ENCODE measurements around the gene SWT1. TPM values are rescaled to one million over a fixed set of nuclear protein-coding genes. Genes with fewer than 3 reads are reported as not detected.

SWT1 gene
- total and polyA plus RNA-seq, 10 donors, result 1.3 to 12.8 (median 6.6) TPM

- intact Hi-C loops (cut with DNase I; ENCODE audit: low total_unique reads), result no loop called here
- no peak overlapping the region for H3K4me3 ChIP-seq
- no peak for DNase-seq
- no peaks in the 10 kb centered on the region for H3K27me3 ChIP-seq (replicated peaks in 1 of 7)
- no peaks in the 10 kb centered on the region for H3K4me1 ChIP-seq
- TF ChIP-seq POLR2A (IDR thresholded peaks at IDR 0.05), result no peak
- no peak for TF ChIP-seq POLR2AphosphoS5 (IDR thresholded peaks at IDR 0.05)
- TF ChIP-seq CTCF (IDR thresholded peaks at IDR 0.05 in 8 of 11, conservative IDR thresholded peaks at IDR 0.05 in 3 of 11), result no peak
- H3K36me3 ChIP-seq, result peaks cover 0 to 32% (median 3%) of the 10 kb centered on the region in 6 donors
- H3K9me3 ChIP-seq, result no peaks in the 10 kb centered on the region
- H3K27ac ChIP-seq, result no peak overlapping the region
Observed at GRCh38 chr1:185279571-185279970, 122.6 kb downstream of the SWT1 start.

- Histone ChIP-seq H3K27ac (peak overlapping the region in 1 of 8 donors; percentile 62), H3K27me3 (replicated peaks in 1 of 7) (no peaks in the 10 kb centered on the region), H3K9me3 (no peaks in the 10 kb centered on the region), H3K4me1 (no peaks in the 10 kb centered on the region), H3K4me3 (no peak overlapping the region), H3K36me3 (peaks cover 0 to 32% (median 3%) of the 10 kb centered on the region in 6 donors)
- 96 to 100% (median 98%) methylated on average over 2 of the region's 2 CpGs for WGBS, 5 donors
- intact Hi-C loops (cut with DNase I; ENCODE audit: low total_unique reads), result no loop called here
- no peak for DNase-seq
- TF ChIP-seq CTCF (IDR thresholded peaks at IDR 0.05 in 8 of 11, conservative IDR thresholded peaks at IDR 0.05 in 3 of 11) (no peak), POLR2AphosphoS5 (IDR thresholded peaks at IDR 0.05) (no peak)
Observed at GRCh38 chr1:185280589-185280988, 123.6 kb downstream of the SWT1 start.

GRCh38 chr1:185281245-185281644 is 124.3 kb downstream of the SWT1 start:
- Histone ChIP-seq H3K9me3 (no peaks in the 10 kb centered on the region), H3K27ac (peak overlapping the region in 3 of 8 donors; percentile 38 to 62 (median 42)), H3K27me3 (replicated peaks in 1 of 7) (no peaks in the 10 kb centered on the region), H3K4me3 (no peak overlapping the region), H3K36me3 (peaks cover 0 to 32% (median 3%) of the 10 kb centered on the region in 6 donors), H3K4me1 (no peaks in the 10 kb centered on the region)
- DNase-seq, result no peak
- no peak for TF ChIP-seq POLR2A (IDR thresholded peaks at IDR 0.05)
- no peak for TF ChIP-seq CTCF (IDR thresholded peaks at IDR 0.05 in 8 of 11, conservative IDR thresholded peaks at IDR 0.05 in 3 of 11)
- TF ChIP-seq POLR2AphosphoS5 (IDR thresholded peaks at IDR 0.05), result no peak
- intact Hi-C loops (cut with DNase I; ENCODE audit: low total_unique reads), result no loop called here
- 46 to 62% (median 57%) methylated on average over 3 of the region's 3 CpGs for WGBS, 5 donors

GRCh38 chr1:185284116-185284515 is 127.1 kb downstream of the SWT1 start:
- peaks cover 0 to 15% (median 3%) of the 10 kb centered on the region in 6 donors for H3K36me3 ChIP-seq
- TF ChIP-seq POLR2AphosphoS5 (IDR thresholded peaks at IDR 0.05) (no peak), CTCF (IDR thresholded peaks at IDR 0.05 in 8 of 11, conservative IDR thresholded peaks at IDR 0.05 in 3 of 11) (no peak), POLR2A (IDR thresholded peaks at IDR 0.05) (no peak)
- H3K27ac ChIP-seq, result no peak overlapping the region
- H3K27me3 ChIP-seq (replicated peaks in 1 of 7), result no peaks in the 10 kb centered on the region
- no peak overlapping the region for H3K4me3 ChIP-seq
- no peaks in the 10 kb centered on the region for H3K4me1 ChIP-seq
- DNase-seq, result no peak
- intact Hi-C loops (cut with DNase I; ENCODE audit: low total_unique reads), result no loop called here
- WGBS, 5 donors, result 84 to 93% (median 88%) methylated on average over 2 of the region's 2 CpGs
- no peaks in the 10 kb centered on the region for H3K9me3 ChIP-seq

All from spleen (tissue), 11 donors.